ENCODE data around the gene THSD4. TPM values are rescaled to one million over a fixed set of nuclear protein-coding genes. Genes with fewer than 3 reads are reported as not detected.
A peak's percentile ranks its signal among the peaks of the same experiment; 100 is the strongest.

The THSD4 gene
- total RNA-seq, 2 donors from 2014 or later, result 0.08 TPM; not detected in 1

DNA sequence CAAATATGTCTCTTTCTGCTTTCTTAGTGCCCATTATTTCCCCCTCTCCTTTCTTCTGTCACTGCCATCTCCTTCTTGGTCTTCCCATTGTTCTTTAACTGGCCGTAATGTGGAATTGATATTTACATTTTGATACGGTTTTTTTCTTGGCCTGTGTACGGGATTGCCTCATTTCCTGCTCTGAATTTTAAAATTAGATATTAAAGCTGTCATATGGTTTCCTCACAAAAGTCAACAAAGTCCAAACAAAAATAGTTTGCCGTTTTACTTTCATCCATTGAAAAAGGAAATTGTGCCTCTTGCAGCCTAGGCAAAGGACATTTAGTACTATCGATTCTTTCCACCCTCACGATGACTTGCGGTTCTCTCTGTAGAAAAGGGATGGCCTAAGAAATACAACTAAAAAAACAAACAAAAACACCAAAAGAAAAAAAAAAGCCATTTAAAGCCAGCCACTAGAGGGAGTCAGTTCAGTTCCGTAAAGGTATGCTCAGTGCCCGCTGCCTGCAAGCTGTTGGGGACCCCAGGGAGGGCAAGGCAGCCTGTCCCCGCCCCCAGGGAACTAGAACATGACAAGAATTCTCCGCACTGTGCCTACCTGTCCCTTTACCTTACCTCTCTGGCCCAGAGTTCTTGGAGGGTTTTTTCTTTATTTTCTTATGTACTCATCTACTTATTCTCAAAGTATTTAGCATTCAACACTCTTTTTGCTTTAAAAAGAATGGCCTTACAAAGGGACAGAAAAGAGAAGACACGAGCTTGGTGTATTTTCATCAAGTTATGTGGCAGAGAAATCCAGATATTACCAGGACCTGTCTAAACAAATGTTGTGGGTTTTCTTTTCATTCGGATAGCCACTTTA is 665.1 kb downstream of the THSD4 start:
- Mint-ChIP-seq H3K4me3 (peak overlapping the region; percentile 80), H3K4me1 (peaks cover 20% of the 10 kb centered on the region), H3K36me3 (ENCODE audit: low read depth) (no peaks in the 10 kb centered on the region), H3K27ac (peak overlapping the region; percentile 85), H3K27me3 (peaks cover 14% of the 10 kb centered on the region), H3K9me3 (no peaks in the 10 kb centered on the region)
- peak; percentile 60 for ATAC-seq (replicated peaks)

DNA sequence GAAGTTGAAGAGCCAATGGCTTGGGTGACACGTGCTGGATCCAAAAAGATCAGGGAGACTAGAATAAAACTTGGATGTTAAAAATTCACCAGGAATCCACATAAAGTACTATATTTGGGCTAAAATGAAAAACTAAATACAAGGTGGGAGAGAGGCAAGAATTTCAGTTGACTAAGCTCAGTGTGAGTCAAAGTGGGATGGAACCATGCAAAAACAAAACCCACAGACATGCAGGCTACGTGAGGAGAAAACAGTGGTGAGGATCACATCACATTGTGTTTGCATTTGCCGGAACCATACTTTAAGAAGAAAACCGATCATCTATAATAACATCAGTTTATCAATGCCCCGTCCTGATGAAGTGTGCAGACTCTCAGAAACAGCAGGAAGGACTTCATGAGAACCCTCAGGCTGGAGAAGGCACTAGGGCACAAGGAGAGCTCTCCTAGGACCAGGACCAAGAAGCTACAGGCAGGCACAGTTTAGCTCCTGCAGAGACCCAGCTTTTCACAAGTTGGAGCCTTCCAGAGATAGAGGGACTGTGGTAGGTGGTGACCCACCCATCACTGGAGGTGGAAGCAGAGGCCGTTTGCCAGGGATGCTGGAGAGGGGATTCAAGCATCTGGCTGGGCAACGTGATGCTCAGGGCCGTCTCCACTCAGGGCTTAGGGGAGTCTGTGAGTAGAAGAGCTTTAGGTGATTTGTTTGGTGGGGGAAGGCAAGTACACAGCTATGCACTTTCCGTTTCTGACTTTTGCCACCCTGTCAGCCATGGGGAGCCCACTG is 666.1 kb downstream of the THSD4 start:
- peak overlapping the region; percentile 80 for H3K4me3 Mint-ChIP-seq
- peak overlapping the region; percentile 85 for H3K27ac Mint-ChIP-seq
- H3K4me1 Mint-ChIP-seq, result peaks cover 20% of the 10 kb centered on the region
- H3K27me3 Mint-ChIP-seq, result peaks cover 19% of the 10 kb centered on the region
- no peaks in the 10 kb centered on the region for H3K36me3 Mint-ChIP-seq (ENCODE audit: low read depth)
- ATAC-seq (replicated peaks), result peak; percentile 92
- no peaks in the 10 kb centered on the region for H3K9me3 Mint-ChIP-seq

GRCh38 chr15:71781965-71782265 is 666.6 kb downstream of the THSD4 start:
- Mint-ChIP-seq H3K27ac (peak overlapping the region; percentile 85), H3K27me3 (peaks cover 23% of the 10 kb centered on the region), H3K9me3 (no peaks in the 10 kb centered on the region), H3K36me3 (ENCODE audit: low read depth) (no peaks in the 10 kb centered on the region), H3K4me1 (peaks cover 20% of the 10 kb centered on the region), H3K4me3 (peak overlapping the region; percentile 80)
- no peak for ATAC-seq (replicated peaks)

DNA sequence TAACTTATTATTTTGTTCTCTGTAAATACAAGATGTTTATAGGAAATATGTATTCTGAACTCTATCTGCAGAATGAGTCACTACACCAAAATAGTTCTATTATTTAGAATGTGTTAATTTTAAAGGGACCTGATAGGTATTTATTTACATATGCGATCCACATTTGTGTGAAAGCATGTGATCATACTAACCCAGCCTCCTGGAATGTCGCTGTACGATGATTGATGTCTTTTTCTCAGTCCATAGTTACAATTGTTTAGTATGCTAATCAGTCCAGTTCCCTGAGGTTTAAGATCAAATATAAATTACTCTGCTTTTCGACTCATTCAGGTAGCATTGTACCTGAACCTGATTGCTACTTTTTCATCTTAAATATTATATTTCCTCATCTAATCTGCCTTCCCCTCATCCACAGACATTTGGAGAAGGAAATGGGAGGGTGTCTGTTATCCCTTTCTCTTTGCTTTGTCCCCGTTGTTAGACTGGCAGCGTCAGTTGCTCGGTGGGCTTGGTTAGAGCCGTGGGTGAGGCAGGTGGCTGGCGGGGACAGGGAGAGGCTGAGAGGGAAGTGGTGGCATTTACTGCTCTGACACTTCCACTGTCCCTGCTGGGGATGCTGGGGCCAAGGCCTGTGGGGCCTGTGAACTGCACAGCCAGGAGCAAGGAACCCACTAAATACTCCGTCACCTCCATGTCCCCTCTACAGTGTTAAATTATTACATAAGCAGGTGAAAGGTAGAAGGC is 667.3 kb downstream of the THSD4 start:
- Mint-ChIP-seq H3K36me3 (ENCODE audit: low read depth) (no peaks in the 10 kb centered on the region), H3K9me3 (no peaks in the 10 kb centered on the region), H3K4me3 (peak overlapping the region; percentile 80), H3K27me3 (peaks cover 23% of the 10 kb centered on the region), H3K27ac (no peak overlapping the region), H3K4me1 (peaks cover 20% of the 10 kb centered on the region)
- ATAC-seq (replicated peaks), result no peak

- Mint-ChIP-seq H3K27ac (peak overlapping the region; percentile 25), H3K36me3 (ENCODE audit: low read depth) (no peaks in the 10 kb centered on the region), H3K9me3 (no peaks in the 10 kb centered on the region), H3K4me3 (no peak overlapping the region), H3K27me3 (peaks cover 23% of the 10 kb centered on the region), H3K4me1 (peaks cover 16% of the 10 kb centered on the region)
- no peak for ATAC-seq (replicated peaks)
Observed at GRCh38 chr15:71784719-71785118, 669.4 kb downstream of the THSD4 start.

DNA sequence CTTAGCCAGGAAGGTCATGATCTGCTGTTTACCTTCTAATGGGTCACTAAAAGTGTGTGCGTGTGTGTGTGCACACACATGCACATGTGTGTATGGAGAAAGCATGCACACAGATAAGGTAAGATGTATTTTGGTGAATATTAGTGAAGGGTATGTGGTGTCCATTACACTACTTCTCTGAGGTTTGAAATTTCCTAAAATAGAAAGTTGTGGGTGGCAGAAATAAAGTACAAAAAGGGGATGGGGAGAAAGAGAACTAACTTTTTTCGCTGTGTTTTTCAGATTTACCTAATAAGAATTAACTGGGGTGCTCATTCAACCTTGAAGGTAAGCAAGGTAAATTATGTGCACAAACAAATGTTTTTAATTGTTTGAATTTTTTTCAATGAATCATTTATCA is 670.7 kb downstream of the THSD4 start:
- Mint-ChIP-seq H3K27ac (peak overlapping the region; percentile 57), H3K36me3 (ENCODE audit: low read depth) (no peaks in the 10 kb centered on the region), H3K4me1 (peaks cover 4% of the 10 kb centered on the region), H3K4me3 (no peak overlapping the region), H3K27me3 (peaks cover 20% of the 10 kb centered on the region), H3K9me3 (no peaks in the 10 kb centered on the region)
- ATAC-seq (replicated peaks), result no peak

DNA sequence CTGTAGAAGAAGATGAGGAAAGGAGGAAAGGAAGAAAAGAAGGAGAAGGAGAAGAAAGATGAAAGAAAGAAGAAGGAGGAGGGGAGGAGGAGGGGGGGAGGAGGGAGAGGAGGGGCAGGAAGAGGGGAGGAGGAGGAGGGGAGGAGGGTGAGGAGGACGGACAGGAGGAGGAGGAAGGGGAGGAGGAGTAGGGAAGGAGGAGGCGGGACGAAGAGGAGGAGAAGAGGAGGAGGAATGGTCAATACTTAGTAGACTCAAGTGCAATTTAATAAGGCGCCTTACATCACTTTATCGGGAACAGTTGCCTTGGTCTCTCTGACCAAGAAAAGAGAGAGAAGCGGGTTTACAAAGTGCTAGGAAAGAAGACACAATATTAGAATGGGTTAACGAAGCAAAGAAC is 671.4 kb downstream of the THSD4 start:
- no peak overlapping the region for H3K4me3 Mint-ChIP-seq
- no peaks in the 10 kb centered on the region for H3K36me3 Mint-ChIP-seq (ENCODE audit: low read depth)
- ATAC-seq (replicated peaks), result no peak

GRCh38 chr15:71788646-71789579 is 673.6 kb downstream of the THSD4 start:
- Mint-ChIP-seq H3K4me1 (no peaks in the 10 kb centered on the region), H3K27me3 (peaks cover 23% of the 10 kb centered on the region), H3K4me3 (no peak overlapping the region), H3K9me3 (no peaks in the 10 kb centered on the region), H3K27ac (no peak overlapping the region), H3K36me3 (ENCODE audit: low read depth) (no peaks in the 10 kb centered on the region)
- ATAC-seq (replicated peaks), result no peak

More for the DNA sequence above, 671.4 kb downstream of the THSD4 start:
- no peak overlapping the region for H3K27ac Mint-ChIP-seq
- H3K4me1 Mint-ChIP-seq, result no peaks in the 10 kb centered on the region
- H3K27me3 Mint-ChIP-seq, result peaks cover 20% of the 10 kb centered on the region
- H3K9me3 Mint-ChIP-seq, result no peaks in the 10 kb centered on the region

GRCh38 chr15:71789616-71790015 is 674.3 kb downstream of the THSD4 start:
- Mint-ChIP-seq H3K36me3 (ENCODE audit: low read depth) (no peaks in the 10 kb centered on the region), H3K4me3 (no peak overlapping the region), H3K27me3 (peaks cover 19% of the 10 kb centered on the region), H3K4me1 (no peaks in the 10 kb centered on the region), H3K9me3 (no peaks in the 10 kb centered on the region), H3K27ac (no peak overlapping the region)
- ATAC-seq (replicated peaks), result no peak

GRCh38 chr15:71790081-71790480 is 674.8 kb downstream of the THSD4 start:
- ATAC-seq (replicated peaks), result no peak

DNA sequence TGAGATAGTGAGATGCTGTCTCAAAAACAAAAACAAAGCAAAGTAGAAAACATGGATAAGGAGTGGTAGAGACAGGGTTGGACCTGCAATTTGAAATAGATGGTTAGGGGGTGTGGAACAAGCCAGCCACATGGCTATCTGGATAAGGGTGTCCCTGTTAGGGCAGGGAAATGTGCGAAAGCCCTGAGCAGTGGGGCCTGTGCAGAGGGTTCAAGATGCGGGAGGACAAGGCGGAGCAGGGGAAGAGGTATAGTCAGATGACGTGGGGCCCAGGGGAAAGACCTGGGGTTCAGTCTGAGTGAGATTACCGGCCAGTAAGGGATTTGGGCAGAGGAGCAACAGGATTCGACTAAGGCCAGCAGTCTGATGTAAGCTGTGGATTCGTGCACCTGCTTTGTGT is 676.7 kb downstream of the THSD4 start:
- Mint-ChIP-seq H3K27ac (no peak overlapping the region), H3K27me3 (peaks cover 3% of the 10 kb centered on the region), H3K9me3 (no peaks in the 10 kb centered on the region), H3K4me1 (no peaks in the 10 kb centered on the region), H3K36me3 (ENCODE audit: low read depth) (no peaks in the 10 kb centered on the region), H3K4me3 (no peak overlapping the region)
- ATAC-seq (replicated peaks), result no peak

More at GRCh38 chr15:71790081-71790480, 674.8 kb downstream of the THSD4 start:
- H3K4me1 Mint-ChIP-seq, result no peaks in the 10 kb centered on the region
- no peak overlapping the region for H3K4me3 Mint-ChIP-seq
- H3K9me3 Mint-ChIP-seq, result no peaks in the 10 kb centered on the region
- H3K36me3 Mint-ChIP-seq (ENCODE audit: low read depth), result no peaks in the 10 kb centered on the region
- peaks cover 15% of the 10 kb centered on the region for H3K27me3 Mint-ChIP-seq
- no peak overlapping the region for H3K27ac Mint-ChIP-seq

- no peak overlapping the region for H3K27ac Mint-ChIP-seq
- no peaks in the 10 kb centered on the region for H3K9me3 Mint-ChIP-seq
- H3K4me1 Mint-ChIP-seq, result no peaks in the 10 kb centered on the region
- H3K27me3 Mint-ChIP-seq, result peaks cover 3% of the 10 kb centered on the region
- H3K36me3 Mint-ChIP-seq (ENCODE audit: low read depth), result no peaks in the 10 kb centered on the region
- ATAC-seq (replicated peaks), result no peak
- no peak overlapping the region for H3K4me3 Mint-ChIP-seq
Observed at GRCh38 chr15:71792521-71792920, 677.2 kb downstream of the THSD4 start.

GRCh38 chr15:71798641-71799040 is 683.4 kb downstream of the THSD4 start:
- H3K36me3 Mint-ChIP-seq (ENCODE audit: low read depth), result no peaks in the 10 kb centered on the region
- no peaks in the 10 kb centered on the region for H3K4me1 Mint-ChIP-seq
- no peaks in the 10 kb centered on the region for H3K9me3 Mint-ChIP-seq
- H3K4me3 Mint-ChIP-seq, result no peak overlapping the region
- no peak for ATAC-seq (replicated peaks)
- no peak overlapping the region for H3K27ac Mint-ChIP-seq
- peaks cover 24% of the 10 kb centered on the region for H3K27me3 Mint-ChIP-seq

DNA sequence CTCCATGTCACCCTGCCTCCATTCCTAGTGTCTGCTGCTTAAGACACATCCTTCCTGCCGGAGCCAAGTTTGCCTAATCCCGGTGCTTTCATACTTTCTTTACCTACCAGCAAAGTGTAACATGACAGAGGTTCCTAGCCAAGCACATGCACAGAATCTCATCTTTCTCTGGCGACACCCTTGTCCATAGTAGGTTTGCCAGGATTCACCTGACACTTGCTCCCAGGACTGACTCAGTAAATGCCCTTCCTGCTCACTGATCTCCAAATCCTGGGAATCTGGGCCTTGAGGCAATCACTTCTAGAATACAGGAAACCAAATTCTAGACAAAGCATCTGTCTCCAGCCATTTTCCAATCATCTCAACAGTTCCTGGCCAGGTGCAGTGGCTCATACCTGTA is 684.9 kb downstream of the THSD4 start:
- Mint-ChIP-seq H3K4me1 (no peaks in the 10 kb centered on the region), H3K36me3 (ENCODE audit: low read depth) (no peaks in the 10 kb centered on the region), H3K27ac (no peak overlapping the region), H3K9me3 (no peaks in the 10 kb centered on the region), H3K4me3 (no peak overlapping the region), H3K27me3 (peaks cover 24% of the 10 kb centered on the region)
- ATAC-seq (replicated peaks), result no peak

Data from activated T-helper 17 cell treated with anti-CD3 and anti-CD28 coated beads, Interleukin-2, amount 50 U/mL, for 72 hours (primary cell).